ENCODE results near the gene POU2F1.

- TF ChIP-seq CTCF (IDR thresholded peaks at IDR 0.05) (no peak), POLR2A (IDR thresholded peaks at IDR 0.05) (no peak)
Observed at GRCh38 chr1:167433884-167434283, 213.2 kb downstream of the POU2F1 start.

Data from Peyer's patch (tissue), 4 donors.